IPS-NIHi7 (cell line): Measurements from ENCODE around the gene CCDC77.
A peak's percentile ranks its signal among the peaks of the same experiment; 100 is the strongest.
"Not testable (repeated sequence)": the region's sequence is repeated elsewhere in the genome, so short reads cannot be mapped to it uniquely, and the experiment has no call there.

Experiments used
- DNase-seq: peaks from one replicate; pipeline ENCODE4 v3.0.0; 2012; ENCODE audit warnings: mixed read lengths; ENCODE audit errors: extremely low spot score

CCDC77 gene

GRCh38 chr12:401235-402028 lies at the start of gene CCDC77:
TSS of gene CCDC77 (plus strand) at chr12:401644. CDS start at chr12:409384, 7,740 bp downstream.
- DNase-seq, result peak; percentile 94

DNA sequence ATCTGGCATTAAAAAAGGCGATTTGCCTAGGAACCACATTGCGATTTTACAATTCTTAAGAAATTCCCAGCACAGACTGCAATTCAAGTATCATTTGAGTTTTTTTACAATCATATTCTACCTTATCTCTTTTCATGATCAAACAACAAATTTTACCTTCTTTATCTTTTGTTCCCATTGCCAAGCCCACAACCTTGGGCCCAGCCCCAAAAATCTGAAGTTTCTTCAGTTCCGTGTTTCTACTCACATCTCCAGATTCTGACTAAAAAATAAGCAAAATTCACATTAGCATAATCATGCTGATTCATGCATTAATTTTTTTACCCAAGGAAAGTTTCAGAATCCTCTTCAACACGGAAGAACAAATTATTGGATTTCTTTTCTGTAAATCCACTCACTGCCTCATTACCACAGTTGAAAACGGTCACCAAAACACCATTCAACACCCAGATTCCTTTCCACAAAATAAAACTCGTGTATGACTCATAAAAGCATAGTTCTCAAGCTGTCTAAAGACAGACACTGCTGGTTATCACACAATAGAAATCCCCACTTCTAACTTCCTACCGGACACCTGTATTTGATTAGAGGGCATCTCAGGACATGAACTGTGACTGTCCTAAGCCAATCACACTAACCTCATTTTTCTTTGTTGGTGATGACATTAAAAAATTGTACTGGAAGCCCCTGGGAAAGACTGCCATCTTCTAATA lies 45.0 kb upstream of the CCDC77 start:
- DNase-seq, result no peak

- no peak for DNase-seq
These were observed 42.4 kb upstream of the CCDC77 start for GRCh38 chr12:359091-359490.

DNA sequence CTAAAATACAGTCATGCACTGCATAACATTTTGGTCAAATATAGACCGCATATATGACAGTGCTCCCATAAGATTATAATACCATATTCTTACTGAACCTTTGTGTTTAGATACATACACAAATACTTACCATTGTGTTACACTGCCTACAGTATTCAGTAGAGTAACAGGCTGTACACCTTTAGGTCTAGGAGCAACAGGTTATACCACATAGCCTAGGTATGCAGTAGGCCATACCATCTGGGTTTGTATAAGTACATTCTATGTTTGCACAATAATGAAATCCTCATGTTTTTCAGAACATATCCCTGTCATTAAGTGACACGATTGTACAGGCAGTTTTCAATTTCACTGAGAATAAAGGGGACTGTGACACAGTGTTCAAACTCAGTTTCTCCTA lies 34.6 kb upstream of the CCDC77 start:
- DNase-seq, result no peak

DNA sequence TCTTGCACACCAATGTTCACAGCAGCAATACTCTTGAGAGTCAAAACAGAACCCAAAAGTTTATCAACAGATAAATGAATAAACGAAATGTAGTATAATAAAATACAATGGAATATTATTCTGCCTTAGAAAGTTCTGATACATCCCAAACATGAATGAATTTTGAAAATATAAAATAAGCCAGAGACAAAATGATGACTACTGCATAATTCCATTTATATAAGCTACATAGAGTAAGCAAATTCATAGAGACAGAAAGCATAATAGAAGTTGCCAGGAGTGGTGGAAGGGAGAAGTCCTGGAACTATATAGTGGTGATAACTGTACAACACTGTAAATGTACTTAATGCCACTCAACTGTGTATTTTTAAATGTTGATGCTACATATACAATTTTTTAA lies 33.5 kb upstream of the CCDC77 start:
- DNase-seq, result no peak

DNA sequence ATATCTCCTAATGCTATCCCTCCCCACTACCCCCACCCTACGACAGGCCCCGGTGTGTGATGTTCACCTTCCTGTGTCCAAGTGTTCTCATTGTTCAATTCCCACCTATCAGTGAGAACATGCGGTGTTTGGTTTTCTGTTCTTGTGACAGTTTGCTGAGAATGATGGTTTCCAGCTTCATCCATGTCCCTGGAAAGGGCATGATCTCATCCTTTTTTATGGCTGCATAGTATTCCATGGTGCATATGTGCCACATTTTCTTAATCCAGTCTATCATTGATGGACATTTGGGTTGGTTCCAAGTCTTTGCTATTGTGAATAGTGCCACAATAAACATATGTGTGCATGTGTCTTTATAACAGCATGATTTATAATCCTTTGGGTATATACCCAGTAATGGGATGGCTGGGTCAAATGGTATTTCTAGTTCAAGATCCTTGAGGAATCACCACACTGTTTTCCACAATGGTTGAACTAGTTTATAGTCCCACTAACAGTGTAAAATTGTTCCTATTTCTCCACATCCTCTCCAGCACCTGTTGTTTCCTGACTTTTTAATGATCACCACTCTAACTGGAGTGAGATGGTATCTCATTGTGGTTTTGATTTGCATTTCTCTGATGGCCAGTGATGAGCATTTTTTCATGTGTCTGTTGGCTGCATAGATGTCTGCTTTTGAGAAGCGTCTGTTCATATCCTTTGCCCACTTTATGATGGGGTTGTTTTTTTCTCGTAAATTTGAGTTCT lies 30.5 kb upstream of the CCDC77 start:
- not testable (repeated sequence) for DNase-seq

DNA sequence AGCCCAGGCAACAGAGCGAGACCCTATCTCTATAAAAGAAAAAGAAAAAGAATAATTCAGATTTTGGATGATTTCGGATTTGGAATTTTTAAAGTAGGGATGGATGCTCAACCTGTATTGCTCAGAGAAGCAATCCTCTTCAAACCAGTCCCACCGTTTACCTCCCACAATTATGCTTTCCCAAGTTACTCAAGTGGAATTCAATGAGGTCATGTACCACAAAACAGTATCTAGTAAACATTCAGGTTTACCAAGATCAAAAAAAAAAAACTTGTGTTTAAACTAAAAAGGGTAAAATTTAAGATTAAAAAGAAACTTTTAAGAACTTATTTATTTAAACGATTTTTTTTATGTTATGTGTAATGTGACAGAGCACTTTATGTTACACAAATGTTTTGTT lies 14.8 kb upstream of the CCDC77 start:
- no peak for DNase-seq

DNA sequence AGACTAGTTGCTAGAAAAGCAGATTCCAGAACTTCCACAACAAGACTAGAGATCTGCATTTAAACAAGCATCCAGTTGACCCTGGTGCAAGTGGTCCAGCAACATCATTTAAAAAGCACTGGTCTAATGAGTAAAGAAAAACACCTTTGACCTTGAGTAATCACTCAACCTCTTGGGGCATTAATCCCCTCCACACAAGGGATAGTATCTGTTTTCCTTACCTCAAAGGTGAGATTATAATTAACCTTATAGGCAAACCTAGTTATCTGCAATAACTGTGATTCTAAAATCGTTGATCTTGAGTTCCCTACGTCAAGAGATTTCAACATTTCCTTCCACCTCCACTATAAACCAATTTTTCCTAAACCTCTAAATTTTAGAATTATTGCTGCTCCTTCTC lies 13.4 kb upstream of the CCDC77 start:
- no peak for DNase-seq

DNA sequence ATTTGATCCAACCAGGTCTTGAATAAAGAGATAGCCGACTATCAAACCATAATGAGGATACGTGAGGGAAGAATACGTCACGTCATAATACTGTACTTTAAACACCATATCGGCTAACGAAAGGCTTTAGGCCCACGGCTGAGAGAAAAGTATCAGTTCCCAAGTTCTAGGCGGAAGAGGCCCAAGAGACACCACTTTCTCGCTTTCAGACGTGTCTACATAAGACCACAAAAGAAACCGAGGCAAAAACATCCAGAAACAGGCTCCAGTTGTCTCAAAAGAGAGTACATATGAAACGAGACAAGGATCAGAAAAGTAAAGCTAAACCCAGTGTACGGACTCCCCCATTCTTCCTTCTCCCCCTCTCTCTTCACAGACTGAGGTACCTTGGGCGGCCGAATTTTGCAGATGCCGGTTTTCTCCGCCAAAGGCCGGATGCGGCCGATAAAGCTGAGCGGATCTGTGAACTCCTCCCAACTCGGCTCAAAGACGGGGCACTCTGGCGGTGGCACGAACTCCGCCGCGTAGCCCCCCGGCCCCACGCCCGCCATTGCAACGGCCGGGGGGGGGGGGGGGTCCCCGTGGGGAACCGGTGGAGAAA lies 12.8 kb upstream of the CCDC77 start:
- peak; percentile 37 for DNase-seq

- DNase-seq, result peak; percentile 93
These were observed 12.0 kb upstream of the CCDC77 start, which contains the start of gene KDM5A for GRCh38 chr12:389142-390096. TSS of gene KDM5A (minus strand) at chr12:389320. CDS start at chr12:389091, 229 bp downstream.

- DNase-seq, result no peak
These were observed 616 bp upstream of the CCDC77 start for GRCh38 chr12:400828-401227.

- no peak for DNase-seq
These were observed 565 bp downstream of the CCDC77 start for GRCh38 chr12:402029-402389.

GRCh38 chr12:414859-415258 lies 13.4 kb downstream of the CCDC77 start:
- DNase-seq, result no peak

- DNase-seq, result no peak
These were observed 17.0 kb downstream of the CCDC77 start for GRCh38 chr12:418432-418831.

DNA sequence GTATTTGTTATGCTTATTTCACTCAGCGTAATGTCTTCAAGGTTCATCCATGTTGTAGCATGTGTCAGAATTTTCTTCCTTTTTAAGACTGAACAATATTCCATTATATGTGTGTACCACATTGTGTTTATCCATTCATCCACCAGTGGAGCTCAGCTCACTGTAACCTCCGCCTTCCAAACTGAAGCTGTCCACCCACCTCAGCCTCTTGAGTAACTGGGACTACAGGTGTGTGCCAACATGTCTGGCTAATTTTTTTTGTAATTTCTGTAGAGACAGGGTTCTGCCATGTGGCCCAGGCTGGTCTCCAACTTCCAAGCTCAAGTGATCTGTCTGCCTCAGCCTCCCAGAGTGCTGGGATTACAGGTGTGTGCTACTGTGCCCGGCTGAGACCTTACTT lies 21.1 kb downstream of the CCDC77 start:
- DNase-seq, result no peak

DNA sequence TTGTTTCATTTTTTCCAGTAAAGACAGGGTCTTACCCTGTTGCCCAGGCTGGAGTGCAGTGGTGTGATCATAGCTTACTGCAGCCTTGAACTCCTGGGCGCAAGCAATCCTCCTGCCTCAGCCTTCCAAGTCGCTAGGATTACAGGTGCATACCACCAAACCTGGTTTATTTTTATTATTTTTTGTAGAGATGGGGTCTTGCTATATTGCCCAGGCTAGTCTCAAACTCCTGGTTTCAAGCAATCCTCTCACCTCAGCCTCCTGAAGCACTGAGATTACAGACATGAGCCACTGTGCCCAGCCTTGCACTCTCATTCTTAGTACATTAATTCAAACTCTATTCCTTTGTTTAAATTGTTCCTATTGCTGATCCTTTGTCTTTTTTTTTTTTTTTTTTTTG lies 34.3 kb downstream of the CCDC77 start:
- DNase-seq, result not testable (repeated sequence)

- DNase-seq, result peak; percentile 75
These were observed 40.9 kb downstream of the CCDC77 start for GRCh38 chr12:442235-442884.

GRCh38 chr12:447141-447540 lies 45.7 kb downstream of the CCDC77 start:
- DNase-seq, result no peak

- no peak for DNase-seq
These were observed 47.8 kb downstream of the CCDC77 start for GRCh38 chr12:449203-449602.

GRCh38 chr12:450438-450837 lies 49.0 kb downstream of the CCDC77 start:
- DNase-seq, result no peak
